HG03520 (cell line): ENCODE results near the gene PRCP.
A peak's percentile ranks its signal among the peaks of the same experiment; 100 is the strongest.

Source experiments
- ATAC-seq: cut with Tn5 transposase; IDR thresholded peaks from one replicate; pipeline ENCODE4 v1.9.1; 2021; ENCODE audit warnings: mild to moderate bottlenecking, moderate library complexity; ENCODE audit not compliant: unreplicated experiment

Gene PRCP

GRCh38 chr11:82791779-82792178 lies 108.5 kb downstream of the PRCP start:
- ATAC-seq: no peak

DNA sequence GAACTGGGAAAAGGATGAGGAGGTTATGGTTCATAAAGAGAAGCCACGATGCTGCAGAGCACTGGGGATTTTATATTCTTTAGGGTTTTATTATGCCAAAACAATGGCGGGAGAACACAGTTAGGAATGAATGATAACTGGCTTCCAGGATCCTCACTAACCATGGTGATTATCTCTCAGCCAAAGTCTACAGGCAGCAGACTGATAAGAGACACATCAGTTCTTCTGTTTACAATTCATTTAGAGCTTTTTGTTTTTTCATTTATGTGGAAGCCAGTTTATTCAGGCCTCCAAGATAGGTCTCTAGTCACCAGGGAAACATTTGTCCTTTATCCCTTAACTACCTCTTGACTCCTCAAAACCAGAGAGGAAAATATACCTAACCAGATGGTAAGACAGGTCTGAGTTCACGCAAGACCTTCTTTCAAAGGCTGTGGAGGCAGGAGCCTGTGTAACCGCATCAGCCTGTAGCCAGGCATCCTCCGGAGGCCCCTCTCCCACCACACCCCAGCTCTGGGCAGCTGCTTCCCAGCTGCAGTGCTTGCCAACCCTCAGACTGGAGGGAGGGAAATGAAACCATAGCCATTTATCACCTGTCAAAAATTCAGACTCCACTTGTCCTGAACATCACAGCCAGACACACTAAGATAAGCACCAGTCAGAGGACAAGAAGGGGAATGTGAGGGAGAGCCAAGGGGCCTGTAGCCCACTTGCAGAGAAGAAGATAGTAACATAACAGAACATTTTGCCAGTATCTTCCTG lies 109.3 kb downstream of the PRCP start:
- no peak for ATAC-seq

DNA sequence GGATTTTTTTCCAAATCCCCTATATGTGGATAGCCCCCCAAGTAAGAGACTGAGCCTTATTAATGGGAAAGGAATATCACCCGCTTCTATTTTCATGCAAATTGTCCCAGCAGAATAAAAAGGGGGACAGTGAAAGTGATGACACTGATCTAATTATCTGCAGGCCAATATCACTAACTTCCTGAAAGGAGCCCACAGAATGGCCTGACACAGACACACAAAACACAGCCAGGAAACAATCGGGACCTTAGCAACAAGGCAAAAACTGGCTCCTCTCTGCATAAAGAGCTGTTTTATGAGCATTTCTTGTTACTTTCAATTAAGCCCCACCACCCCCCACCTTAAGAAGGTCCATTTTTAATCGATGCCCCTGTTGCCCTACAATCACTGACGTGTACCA lies 112.2 kb downstream of the PRCP start:
- no peak for ATAC-seq

DNA sequence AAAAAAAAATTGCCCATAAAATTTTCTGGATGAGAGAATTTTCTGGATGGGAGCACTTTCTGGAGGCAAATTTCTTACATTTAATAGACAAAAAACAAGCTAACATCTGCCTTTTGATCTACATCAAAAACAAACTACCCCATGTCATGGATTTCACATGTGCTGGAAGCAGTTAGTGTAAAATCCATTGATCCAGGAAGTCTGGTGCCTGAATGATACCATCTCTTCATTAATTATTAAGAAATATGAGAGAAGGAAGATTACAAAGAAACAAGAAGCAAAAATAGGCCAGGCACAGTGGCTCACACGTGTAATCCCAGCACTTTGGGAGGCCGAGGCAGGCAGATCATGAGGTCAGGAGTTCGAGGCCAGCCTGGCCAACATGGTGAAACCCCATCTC lies 113.4 kb downstream of the PRCP start:
- no peak for ATAC-seq

DNA sequence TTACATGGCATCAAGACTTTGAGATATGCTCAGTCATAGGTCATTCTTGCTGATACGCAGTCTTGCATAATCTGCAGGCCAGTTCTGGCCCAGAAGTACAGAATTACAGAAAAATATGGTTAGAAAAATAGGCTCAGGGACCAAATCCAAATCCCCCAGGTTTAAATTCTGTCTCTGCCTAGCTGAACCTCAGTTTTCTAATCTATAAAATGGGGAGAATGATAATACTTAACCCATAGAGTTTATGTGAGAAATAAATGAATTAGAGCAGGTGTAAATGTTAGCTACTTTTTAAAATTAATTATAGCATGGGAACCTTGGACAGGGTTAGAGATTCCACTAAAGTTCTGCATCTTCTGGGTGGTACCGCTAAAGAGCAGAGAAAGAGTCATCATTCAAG lies 114.2 kb downstream of the PRCP start:
- ATAC-seq: no peak

- ATAC-seq: no peak
These were observed 117.3 kb downstream of the PRCP start for GRCh38 chr11:82782825-82783374.

GRCh38 chr11:82778776-82779175 lies 121.5 kb downstream of the PRCP start:
- ATAC-seq: no peak

DNA sequence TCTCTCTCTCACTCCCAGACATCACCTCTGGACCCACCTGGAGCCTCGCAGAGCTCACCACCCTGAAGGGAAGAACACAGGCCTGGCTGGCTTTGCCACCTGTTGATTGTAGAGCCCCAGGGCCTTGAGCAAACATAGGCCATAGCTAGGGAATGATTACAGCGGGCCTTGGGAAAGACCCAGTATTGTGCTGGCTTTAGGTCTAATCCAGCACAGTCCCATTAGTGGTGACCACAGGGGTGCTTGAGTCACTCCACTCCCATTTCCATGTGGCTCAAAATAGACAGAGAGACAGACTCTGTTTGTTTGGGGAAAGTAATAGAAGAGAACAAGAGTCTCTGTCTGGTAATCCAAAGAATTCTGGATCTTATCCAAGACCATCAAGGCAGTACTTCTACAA lies 123.9 kb downstream of the PRCP start:
- no peak for ATAC-seq

- ATAC-seq: peak; percentile 100
These were observed 124.4 kb downstream of the PRCP start for GRCh38 chr11:82775736-82776346.

- no peak for ATAC-seq
These were observed 125.0 kb downstream of the PRCP start for GRCh38 chr11:82775218-82775617.
